HepG2 (cell line): Measurements from ENCODE around the gene FNDC4. TPM values are rescaled to one million over a fixed set of nuclear protein-coding genes. Genes with fewer than 3 reads are reported as not detected.

Source experiments
- BCLAF1 ChIP-seq: fragments of 450-650 bp; IDR thresholded peaks from 2 replicates; pipeline ENCODE4 v1.6.1; 2017; ENCODE audit warnings: mild to moderate bottlenecking
- HOXA7 ChIP-seq: sonication (generic); formaldehyde crosslinking; IDR thresholded peaks from 2 replicates; pipeline ENCODE4 v1.8.1; 2022; ENCODE audit warnings: mild to moderate bottlenecking, missing genetic modification reagents, moderate library complexity
- KLF15 ChIP-seq: sonication (generic); formaldehyde crosslinking; IDR thresholded peaks from 2 replicates; pipeline ENCODE4 v1.8.1; 2023; ENCODE audit warnings: borderline replicate concordance, mild to moderate bottlenecking, inconsistent platforms, missing genetic modification reagents, mixed read lengths
- KMT2A ChIP-seq: sonication (generic); formaldehyde crosslinking; IDR thresholded peaks from 2 replicates; pipeline ENCODE4 v1.4.0; 2020; ENCODE audit warnings: missing genetic modification reagents
- PHB2 ChIP-seq: fragments of 450-650 bp; IDR thresholded peaks from 2 replicates; pipeline ENCODE4 v1.6.1; 2018; ENCODE audit not compliant: partially characterized antibody
- SRSF4 ChIP-seq: fragments of 200-400 bp; formaldehyde crosslinking; IDR thresholded peaks from one replicate; pipeline ENCODE4 v1.6.1; 2018; ENCODE audit warnings: mild to moderate bottlenecking, low read depth, low read length, moderate library complexity; ENCODE audit not compliant: poor library complexity, severe bottlenecking
- STAG1 ChIP-seq: sonication (generic); formaldehyde crosslinking; IDR thresholded peaks from 2 replicates; pipeline ENCODE4 v1.4.0; 2020; ENCODE audit warnings: missing genetic modification reagents
- SYNCRIP ChIP-seq: fragments of 200-400 bp; formaldehyde crosslinking; IDR thresholded peaks from 2 replicates; pipeline ENCODE4 v1.6.1; 2018; ENCODE audit warnings: mild to moderate bottlenecking, low read depth, low read length; ENCODE audit not compliant: insufficient read depth
- UBTF ChIP-seq: sonication (generic); formaldehyde crosslinking; IDR thresholded peaks from 2 replicates; pipeline ENCODE4 v1.4.0; 2020; ENCODE audit warnings: mild to moderate bottlenecking, missing genetic modification reagents
- ZFAT ChIP-seq: sonication (generic); formaldehyde crosslinking; conservative IDR thresholded peaks from 2 replicates; pipeline ENCODE4 v1.8.1; 2023; ENCODE audit warnings: missing genetic modification reagents, inconsistent platforms
- ZNF101 ChIP-seq: sonication (generic); formaldehyde crosslinking; IDR thresholded peaks from 2 replicates; pipeline ENCODE4 v1.4.0; 2020; ENCODE audit warnings: mild to moderate bottlenecking, low read depth, missing genetic modification reagents, borderline replicate concordance
- ZNF3 ChIP-seq: IDR thresholded peaks from 2 replicates; pipeline ENCODE4 v1.7.0; 2017; ENCODE audit warnings: inconsistent platforms
- ZNF383 ChIP-seq: sonication (generic); formaldehyde crosslinking; IDR thresholded peaks from 2 replicates; pipeline ENCODE4 v1.4.0; 2020; ENCODE audit warnings: missing genetic modification reagents, mild to moderate bottlenecking, borderline replicate concordance
- ZNF44 ChIP-seq: sonication (generic); formaldehyde crosslinking; IDR thresholded peaks from 2 replicates; pipeline ENCODE4 v1.5.1; 2020; ENCODE audit warnings: mild to moderate bottlenecking, missing genetic modification reagents
- ZNF503 ChIP-seq: sonication (generic); formaldehyde crosslinking; IDR thresholded peaks from 2 replicates; pipeline ENCODE4 v1.4.0; 2020; ENCODE audit warnings: missing genetic modification reagents
- ZNF512 ChIP-seq: sonication (generic); formaldehyde crosslinking; IDR thresholded peaks from 2 replicates; pipeline ENCODE4 v1.4.0; 2020; ENCODE audit warnings: mild to moderate bottlenecking, missing genetic modification reagents
- ZNF549 ChIP-seq: sonication (generic); formaldehyde crosslinking; IDR thresholded peaks from 2 replicates; pipeline ENCODE4 v1.5.0; 2020; ENCODE audit warnings: missing genetic modification reagents
- ZNF552 ChIP-seq: sonication (generic); formaldehyde crosslinking; IDR thresholded peaks from 2 replicates; pipeline ENCODE4 v1.9.0; 2022; ENCODE audit warnings: missing genetic modification reagents, mild to moderate bottlenecking, borderline replicate concordance
- ZNF780A ChIP-seq: sonication (generic); formaldehyde crosslinking; IDR thresholded peaks from 2 replicates; pipeline ENCODE4 v1.8.0; 2022; ENCODE audit warnings: mild to moderate bottlenecking, missing genetic modification reagents, moderate library complexity
- ZNF878 ChIP-seq: sonication (generic); formaldehyde crosslinking; IDR thresholded peaks from 2 replicates; pipeline ENCODE4 v1.8.1; 2023; ENCODE audit warnings: mild to moderate bottlenecking, missing genetic modification reagents, moderate library complexity
- polyA plus RNA-seq, 8 experiments: library from polyadenylated mRNA; depleted of rRNA in 3 of 8; stranded (reverse) in 7 of 8; unstranded in 1 of 8; fragments of >200 nt; fragmentation: Illumina TruSeq in 4 of 8; extraction: Trizol in 4 of 8; gene quantifications; 2 replicates each; pipeline versions ENCODE4 v1.2.1 to v1.2.3, GENCODE V29; 2011 to 2016; ENCODE audit warnings: low read depth in 4 of 8, missing spikeins in 1 of 8, mixed read lengths in 1 of 8; ENCODE audit not compliant: insufficient read depth in 1 of 8
- total RNA-seq, 5 experiments: library from RNA; depleted of rRNA; stranded (reverse); fragments of >200 nt; fragmentation: Illumina TruSeq; extraction: Trizol; gene quantifications; 2 replicates each; pipeline ENCODE4 v1.2.3, GENCODE V29; 2016; ENCODE audit warnings: low read depth in 1 of 5

Gene FNDC4
- total and polyA plus RNA-seq, 2 of the 13 experiments (the other 11 are each of a cell fraction or from before 2014, with no cell fraction given), result 9.0 to 17.4 TPM

- peak; percentile 93 for TF ChIP-seq UBTF (CRISPR knock-in tag)
- no peak for TF ChIP-seq ZNF383
- no peak for TF ChIP-seq KLF15 (CRISPR knock-in tag)
- no peak for TF ChIP-seq ZFAT (CRISPR knock-in tag)
- TF ChIP-seq ZNF101 (CRISPR knock-in tag), result no peak
- TF ChIP-seq ZNF44 (CRISPR knock-in tag), result no peak; the same call in 1 of the 2 replicates
- TF ChIP-seq HOXA7 (CRISPR knock-in tag), result no peak
- no peak; the same call in 1 of the 2 replicates for TF ChIP-seq ZNF3
- TF ChIP-seq SYNCRIP, result no peak
- TF ChIP-seq BCLAF1, result no peak
- no peak; the same call in none of the 2 replicates for TF ChIP-seq KMT2A (CRISPR knock-in tag)
- TF ChIP-seq ZNF878 (CRISPR knock-in tag), result peak; percentile 98; the same call in 1 of the 2 replicates
- no peak for TF ChIP-seq STAG1
- no peak for TF ChIP-seq ZNF549 (CRISPR knock-in tag)
- TF ChIP-seq ZNF512, result 0 out of 2 replicates have a peak, but pooled peaks have one; percentile 71
- TF ChIP-seq ZNF503 (CRISPR knock-in tag), result no peak
- TF ChIP-seq SRSF4, result no peak
- no peak for TF ChIP-seq PHB2
- TF ChIP-seq ZNF552 (CRISPR knock-in tag), result 0 out of 2 replicates have a peak, but pooled peaks have one; percentile 77
- TF ChIP-seq ZNF780A (CRISPR knock-in tag), result no peak
Observed at GRCh38 chr2:27496357-27497287, 1.6 kb upstream of the FNDC4 start, which contains the start of gene GCKR (continued).
